GM18907 (cell line): ENCODE results near the gene PUS10.
"Not testable (repeated sequence)": the region's sequence is repeated elsewhere in the genome, so short reads cannot be mapped to it uniquely, and the experiment has no call there.

Source experiments
- ATAC-seq: cut with Tn5 transposase; IDR thresholded peaks from one replicate; pipeline ENCODE4 v1.9.1; 2021; ENCODE audit warnings: mild to moderate bottlenecking, moderate library complexity; ENCODE audit not compliant: unreplicated experiment

PUS10 gene

DNA sequence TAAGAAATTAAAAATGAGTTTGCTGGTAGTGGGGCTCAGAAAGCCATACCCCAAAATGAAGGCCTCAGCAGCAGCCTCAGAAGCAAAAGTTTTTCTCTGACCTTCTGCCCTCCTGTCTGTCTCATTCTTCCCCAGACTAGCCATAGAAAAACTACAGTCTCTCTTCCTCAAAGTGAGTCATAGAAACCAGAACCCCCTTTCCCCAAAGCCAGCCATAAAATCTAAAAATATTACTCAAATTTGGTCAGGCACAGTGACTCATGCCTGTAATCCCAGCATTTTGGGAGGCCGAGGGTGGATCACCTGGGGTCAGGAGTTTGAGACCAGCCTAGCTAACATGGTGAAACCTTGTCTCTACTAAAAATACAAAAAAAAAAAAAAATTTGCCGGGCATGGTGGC is 5.8 kb downstream of the PUS10 start:
- ATAC-seq = not testable (repeated sequence)

- no peak for ATAC-seq
Observed at GRCh38 chr2:61011678-61012077, 6.4 kb downstream of the PUS10 start.

DNA sequence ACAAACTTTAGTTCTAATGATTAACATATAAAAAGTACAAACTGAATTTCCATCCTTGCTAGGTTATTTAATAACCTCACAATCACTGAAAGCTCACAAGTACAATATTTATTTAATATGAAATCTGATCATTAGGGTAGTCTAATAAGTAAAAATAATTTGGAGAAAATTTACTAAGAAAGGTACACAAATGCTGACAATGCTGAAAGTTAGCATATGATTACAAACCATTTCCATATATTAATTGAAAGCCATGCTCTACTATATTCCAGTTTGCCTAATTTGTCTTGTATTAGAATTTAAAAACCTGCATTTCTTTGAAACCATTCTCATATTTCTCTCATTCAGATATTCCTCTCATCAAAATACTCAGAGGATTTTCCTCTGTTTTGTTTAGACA is 8.7 kb downstream of the PUS10 start:
- no peak for ATAC-seq

DNA sequence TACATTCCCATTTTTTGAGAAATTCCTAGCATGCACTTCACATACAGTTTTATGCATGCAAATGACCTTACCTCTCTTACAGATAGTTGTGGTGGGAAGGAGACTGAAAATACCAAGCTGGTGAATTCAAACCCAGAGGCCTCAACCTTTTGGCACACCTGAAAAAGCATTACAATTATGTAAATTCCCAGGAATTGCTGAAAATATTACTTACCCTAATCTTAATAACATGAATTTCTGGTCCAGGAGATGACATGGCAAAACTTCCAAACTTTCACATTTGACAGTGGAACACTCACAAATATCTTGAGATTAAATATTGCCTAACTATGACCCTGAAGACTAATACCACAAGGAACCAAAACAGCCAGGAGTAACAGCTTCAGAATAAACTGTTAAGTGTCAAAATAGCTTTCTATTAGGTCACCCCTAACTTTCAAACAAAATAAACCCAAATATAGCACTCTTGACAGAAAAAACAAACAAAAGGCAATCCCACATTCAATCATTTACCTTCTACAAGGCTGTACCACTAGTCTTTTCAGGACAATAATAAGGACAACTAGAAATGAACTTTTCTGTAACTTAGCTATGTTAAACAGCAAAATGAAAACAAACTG is 11.5 kb downstream of the PUS10 start:
- no peak for ATAC-seq

GRCh38 chr2:61005736-61006135 is 12.3 kb downstream of the PUS10 start:
- no peak for ATAC-seq

- no peak for ATAC-seq
Observed at GRCh38 chr2:60998628-60999545, 19.2 kb downstream of the PUS10 start.

GRCh38 chr2:60994131-60994530 is 23.9 kb downstream of the PUS10 start:
- no peak for ATAC-seq

DNA sequence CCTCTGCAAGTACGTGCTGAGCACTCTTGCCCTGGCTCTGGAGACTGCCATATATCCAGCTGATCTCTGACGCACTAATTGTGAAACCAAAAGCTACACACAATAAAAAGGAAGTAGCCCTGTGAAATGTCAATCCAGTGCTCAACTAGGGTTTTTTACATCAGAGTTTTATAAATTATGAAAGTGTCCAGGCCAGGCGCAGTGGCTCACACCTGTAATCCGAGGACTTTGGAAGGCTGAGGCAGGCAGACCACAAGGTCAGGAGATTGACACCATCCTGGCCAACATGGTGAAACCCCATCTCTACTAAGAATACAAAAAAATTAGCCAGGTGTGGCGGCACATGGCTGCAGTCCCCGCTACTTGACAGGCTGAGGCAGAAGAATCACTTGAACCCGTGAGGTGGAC is 25.1 kb downstream of the PUS10 start:
- peak; percentile 98 for ATAC-seq

DNA sequence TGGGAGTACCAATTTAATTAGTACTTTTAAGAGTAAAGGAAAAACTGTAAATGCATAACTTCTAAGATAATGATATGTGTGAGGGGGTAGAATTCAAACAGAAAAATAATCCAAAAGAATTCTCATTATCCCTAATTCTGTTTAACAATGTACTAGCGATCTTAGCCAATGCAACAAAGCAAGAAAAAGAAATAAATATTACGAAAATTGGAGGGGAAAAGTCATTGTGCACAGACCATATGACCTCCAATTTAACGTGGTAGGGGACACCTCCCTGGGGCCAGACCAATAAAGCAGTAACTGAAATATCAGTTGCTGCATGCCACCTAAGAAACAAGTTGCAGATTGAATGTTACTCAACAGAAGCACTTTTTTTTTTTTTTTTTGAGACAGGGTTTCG is 26.4 kb downstream of the PUS10 start:
- ATAC-seq = no peak

- ATAC-seq = no peak
Observed at GRCh38 chr2:60989259-60989658, 28.8 kb downstream of the PUS10 start.

DNA sequence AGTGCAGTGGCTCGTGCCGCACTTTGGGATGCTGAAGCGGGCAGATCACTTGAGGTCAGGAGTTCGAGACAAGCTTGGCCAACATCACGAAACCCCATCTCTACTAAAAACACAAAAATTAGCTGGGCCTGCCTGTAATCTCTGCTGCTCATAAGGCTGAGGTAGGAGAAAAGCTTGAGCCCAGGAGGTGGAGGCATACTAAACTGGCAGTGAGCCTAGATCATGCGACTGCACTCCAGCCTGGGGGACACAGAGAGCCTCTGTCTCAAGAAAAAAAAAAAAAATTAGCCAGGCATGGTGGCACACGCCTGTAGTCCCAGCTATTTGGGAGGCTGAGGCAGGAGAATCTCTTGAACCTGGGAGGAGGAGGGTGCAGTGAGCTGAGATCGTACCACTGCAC is 30.4 kb downstream of the PUS10 start:
- ATAC-seq = not testable (repeated sequence)

DNA sequence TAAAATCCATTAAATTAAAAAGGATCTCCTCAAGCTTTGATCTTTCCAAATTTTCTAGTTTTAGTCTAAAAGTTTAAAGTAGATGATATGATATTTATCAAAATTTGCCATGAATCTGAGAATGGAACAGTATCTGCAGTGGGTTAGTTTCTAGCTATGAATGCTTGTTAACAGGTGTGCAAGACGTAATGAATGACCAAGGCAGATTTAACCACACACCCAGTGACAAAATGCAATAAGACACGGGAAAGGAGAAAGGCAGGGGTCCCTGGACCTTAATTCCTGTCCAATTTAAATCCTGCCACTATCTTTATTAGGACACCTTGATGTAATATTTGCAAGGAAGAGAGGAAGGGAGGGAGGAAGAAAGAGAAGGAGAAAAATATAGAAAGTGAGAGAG is 31.0 kb downstream of the PUS10 start:
- ATAC-seq = no peak

- no peak for ATAC-seq
Observed at GRCh38 chr2:60984720-60985119, 33.3 kb downstream of the PUS10 start.

- ATAC-seq = not testable (repeated sequence)
Observed at GRCh38 chr2:60982066-60982465, 36.0 kb downstream of the PUS10 start.

DNA sequence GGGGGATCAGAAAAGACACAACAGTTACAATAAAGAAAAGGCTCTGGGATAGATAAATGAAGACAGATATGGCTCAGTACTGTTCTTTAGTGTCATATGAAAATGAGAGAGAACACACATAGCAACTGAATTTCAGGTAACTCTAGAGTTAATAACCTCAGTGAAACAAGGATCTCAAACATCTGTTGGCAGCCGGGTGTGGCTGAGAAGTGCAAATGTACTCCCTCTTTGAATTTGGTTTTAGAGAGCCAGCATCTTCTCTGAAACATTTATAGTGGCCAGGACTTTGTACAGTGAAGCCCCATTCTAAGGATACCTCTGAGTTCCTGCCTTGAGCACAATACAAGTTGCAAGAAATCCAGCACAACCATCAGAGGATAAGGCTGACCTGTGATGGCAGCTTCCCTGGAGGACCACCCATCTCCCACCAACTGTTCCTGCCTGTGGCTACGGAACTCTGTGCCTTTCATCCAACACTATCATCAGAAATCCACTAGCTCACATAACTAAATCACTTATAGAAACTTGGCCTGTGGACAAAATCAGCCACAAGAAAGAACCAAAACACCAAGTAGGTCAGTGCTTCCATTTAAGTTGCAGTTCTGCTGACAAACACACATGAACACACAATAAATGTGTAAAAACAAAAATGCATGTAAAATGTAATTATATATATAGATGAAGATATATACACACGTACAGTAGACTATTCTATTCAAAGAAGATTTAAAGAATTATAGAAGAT is 37.8 kb downstream of the PUS10 start:
- ATAC-seq = no peak

DNA sequence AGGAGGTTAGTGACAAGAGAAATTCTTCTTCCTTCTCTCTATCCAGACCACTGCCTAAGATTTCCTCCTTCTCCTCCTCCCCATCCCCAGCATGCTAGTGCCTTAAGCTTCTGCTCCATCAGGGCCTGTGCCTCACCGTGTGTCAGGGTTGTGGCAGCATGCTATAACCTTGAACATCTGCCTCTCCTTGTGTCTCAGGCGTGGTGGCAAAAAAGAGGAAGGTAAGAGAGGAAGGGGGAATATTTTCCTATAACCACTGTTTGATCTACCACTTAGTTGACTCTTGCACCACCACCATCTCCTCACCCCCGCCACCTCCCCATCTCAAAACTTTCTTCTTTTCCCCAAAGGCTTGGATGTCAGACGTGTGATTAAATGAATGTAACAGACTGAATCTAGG is 38.8 kb downstream of the PUS10 start:
- ATAC-seq = no peak

DNA sequence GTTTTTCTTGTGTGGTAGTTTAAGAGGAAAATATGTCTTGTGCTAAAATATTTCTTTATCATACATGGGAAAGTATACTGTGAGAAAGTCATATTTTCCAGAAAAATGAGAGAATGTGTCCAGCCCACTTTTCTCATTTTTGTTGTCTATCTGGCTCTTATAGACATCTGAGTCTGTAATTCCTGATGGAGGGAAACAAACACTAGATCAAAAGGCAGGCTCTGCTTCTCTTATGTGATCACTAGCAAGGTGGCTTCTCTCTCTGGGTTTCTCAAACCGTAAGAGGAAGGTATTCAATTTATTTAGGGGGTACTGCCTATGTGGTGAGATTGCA is 40.5 kb downstream of the PUS10 start:
- no peak for ATAC-seq

GRCh38 chr2:60976875-60977561 is 41.0 kb downstream of the PUS10 start:
- ATAC-seq = peak; percentile 55

GRCh38 chr2:60976256-60976850 is 41.7 kb downstream of the PUS10 start:
- ATAC-seq = no peak

- no peak for ATAC-seq
Observed at GRCh38 chr2:60974652-60975051, 43.4 kb downstream of the PUS10 start.

- ATAC-seq = no peak
Observed at GRCh38 chr2:60973705-60974104, 44.4 kb downstream of the PUS10 start.
